HUES6 (cell line): ENCODE results near the gene LRRC49.

ENCODE experiments used
- H3K27ac ChIP-seq: 2 replicates; pipeline ENCODE4 v1.7.0; 2013; ENCODE audit warnings: low read depth, mild to moderate bottlenecking, low read length, inconsistent platforms
- H3K27me3 ChIP-seq: 2 replicates; pipeline ENCODE4 v1.6.1; 2013; ENCODE audit warnings: low read length; ENCODE audit not compliant: control insufficient read depth, insufficient read depth
- H3K36me3 ChIP-seq: 2 replicates; pipeline ENCODE4 v1.6.1; 2013; ENCODE audit warnings: low read length; ENCODE audit not compliant: control insufficient read depth, insufficient read depth
- H3K4me1 ChIP-seq: 2 replicates; pipeline ENCODE4 v1.6.1; 2013; ENCODE audit warnings: low read length; ENCODE audit not compliant: control insufficient read depth, insufficient read depth
- H3K4me3 ChIP-seq: 2 replicates; pipeline ENCODE4 v1.5.1; 2013; ENCODE audit warnings: low read depth, low read length
- H3K9ac ChIP-seq: one replicate; pipeline ENCODE4 v1.6.1; 2013; ENCODE audit warnings: mild to moderate bottlenecking, low read length
- H3K9me3 ChIP-seq: 2 replicates; pipeline ENCODE4 v1.6.1; 2013; ENCODE audit warnings: low read depth, low read length; ENCODE audit not compliant: control insufficient read depth, insufficient read depth

Gene LRRC49

GRCh38 chr15:70902107-70902506 is 9.5 kb downstream of the LRRC49 start:
- Histone ChIP-seq H3K4me3 (no peak overlapping the region), H3K36me3 (no peaks in the 10 kb centered on the region), H3K27me3 (no peaks in the 10 kb centered on the region), H3K27ac (no peak overlapping the region), H3K9ac (no peak overlapping the region), H3K9me3 (no peaks in the 10 kb centered on the region), H3K4me1 (peaks cover 11% of the 10 kb centered on the region)

GRCh38 chr15:70906842-70907241 is 14.2 kb downstream of the LRRC49 start:
- Histone ChIP-seq H3K27ac (no peak overlapping the region), H3K9ac (no peak overlapping the region), H3K27me3 (no peaks in the 10 kb centered on the region), H3K4me3 (no peak overlapping the region), H3K36me3 (0 out of 2 replicates have a peak, but pooled peaks cover 4% of the 10 kb centered on the region), H3K4me1 (peaks cover 10% of the 10 kb centered on the region), H3K9me3 (peaks cover 6% of the 10 kb centered on the region; the same call in 1 of the 2 replicates)

GRCh38 chr15:70907784-70908471 is 15.3 kb downstream of the LRRC49 start:
- Histone ChIP-seq H3K36me3 (0 out of 2 replicates have a peak, but pooled peaks cover 4% of the 10 kb centered on the region), H3K4me1 (no peaks in the 10 kb centered on the region; the same call in 1 of the 2 replicates), H3K27me3 (no peaks in the 10 kb centered on the region), H3K27ac (no peak overlapping the region), H3K4me3 (no peak overlapping the region), H3K9ac (no peak overlapping the region), H3K9me3 (peaks cover 6% of the 10 kb centered on the region; the same call in 1 of the 2 replicates)

GRCh38 chr15:70910958-70911357 is 18.3 kb downstream of the LRRC49 start:
- Histone ChIP-seq H3K27me3 (no peaks in the 10 kb centered on the region), H3K36me3 (0 out of 2 replicates have a peak, but pooled peaks cover 4% of the 10 kb centered on the region), H3K9me3 (peaks cover 6% of the 10 kb centered on the region; the same call in 1 of the 2 replicates)

GRCh38 chr15:70912187-70912586 is 19.6 kb downstream of the LRRC49 start:
- Histone ChIP-seq H3K27me3 (no peaks in the 10 kb centered on the region), H3K4me1 (no peaks in the 10 kb centered on the region; the same call in 1 of the 2 replicates), H3K9ac (no peak overlapping the region), H3K4me3 (no peak overlapping the region), H3K9me3 (peaks cover 6% of the 10 kb centered on the region; the same call in 1 of the 2 replicates), H3K36me3 (0 out of 2 replicates have a peak, but pooled peaks cover 4% of the 10 kb centered on the region), H3K27ac (no peak overlapping the region)

More at GRCh38 chr15:70910958-70911357, 18.3 kb downstream of the LRRC49 start:
- Histone ChIP-seq H3K27ac (no peak overlapping the region), H3K4me1 (no peaks in the 10 kb centered on the region; the same call in 1 of the 2 replicates), H3K4me3 (no peak overlapping the region), H3K9ac (no peak overlapping the region)

GRCh38 chr15:70916531-70916930 is 23.9 kb downstream of the LRRC49 start:
- no peaks in the 10 kb centered on the region for H3K4me1 ChIP-seq
- no peaks in the 10 kb centered on the region for H3K27me3 ChIP-seq
- no peak overlapping the region for H3K9ac ChIP-seq
- H3K36me3 ChIP-seq: no peaks in the 10 kb centered on the region
- H3K4me3 ChIP-seq: no peak overlapping the region
- H3K27ac ChIP-seq: no peak overlapping the region
- H3K9me3 ChIP-seq: no peaks in the 10 kb centered on the region

- Histone ChIP-seq H3K9ac (no peak overlapping the region), H3K36me3 (no peaks in the 10 kb centered on the region), H3K27me3 (no peaks in the 10 kb centered on the region), H3K4me3 (no peak overlapping the region), H3K27ac (no peak overlapping the region), H3K9me3 (no peaks in the 10 kb centered on the region), H3K4me1 (no peaks in the 10 kb centered on the region)
Observed at GRCh38 chr15:70917955-70918354, 25.3 kb downstream of the LRRC49 start.

- H3K4me3 ChIP-seq: no peak overlapping the region
- H3K9ac ChIP-seq: no peak overlapping the region
- no peaks in the 10 kb centered on the region for H3K36me3 ChIP-seq
- H3K4me1 ChIP-seq: no peaks in the 10 kb centered on the region
- H3K27me3 ChIP-seq: no peaks in the 10 kb centered on the region
- no peaks in the 10 kb centered on the region for H3K9me3 ChIP-seq
- no peak overlapping the region for H3K27ac ChIP-seq
Observed at GRCh38 chr15:70920981-70921696, 28.5 kb downstream of the LRRC49 start.

- no peaks in the 10 kb centered on the region for H3K27me3 ChIP-seq
Observed at GRCh38 chr15:70922119-70922518, 29.5 kb downstream of the LRRC49 start.

GRCh38 chr15:70923311-70924080 is 30.9 kb downstream of the LRRC49 start:
- Histone ChIP-seq H3K4me3 (no peak overlapping the region), H3K27ac (no peak overlapping the region), H3K9me3 (no peaks in the 10 kb centered on the region), H3K4me1 (no peaks in the 10 kb centered on the region), H3K27me3 (no peaks in the 10 kb centered on the region), H3K9ac (no peak overlapping the region), H3K36me3 (no peaks in the 10 kb centered on the region)

More at GRCh38 chr15:70922119-70922518, 29.5 kb downstream of the LRRC49 start:
- Histone ChIP-seq H3K36me3 (no peaks in the 10 kb centered on the region), H3K4me3 (no peak overlapping the region), H3K9ac (no peak overlapping the region), H3K27ac (no peak overlapping the region), H3K4me1 (no peaks in the 10 kb centered on the region), H3K9me3 (no peaks in the 10 kb centered on the region)
